ENCODE results near the gene HIGD1A. TPM values are rescaled to one million over a fixed set of nuclear protein-coding genes. Genes with fewer than 3 reads are reported as not detected.

The HIGD1A gene
- polyA plus RNA-seq, 1 donor from 2014 or later, result 350 TPM

GRCh38 chr3:42735019-42735418, 69.3 kb downstream of the HIGD1A start:
- Histone ChIP-seq H3K9me2 (ENCODE audit: insufficient read depth, low read length) (no peaks in the 10 kb centered on the region), H4K20me1 (ENCODE audit: insufficient read depth) (no peaks in the 10 kb centered on the region), H2AFZ (ENCODE audit: low read depth, low read length) (no peak overlapping the region), H3K9ac (ENCODE audit: low read length) (no peak overlapping the region), H3K27me3 (ENCODE audit: insufficient read depth, low read depth, low read length) (no peaks in the 10 kb centered on the region), H3K4me3 (ENCODE audit: low read length) (no peak overlapping the region), H3K4me2 (ENCODE audit: low read length) (no peak overlapping the region), H3K27ac (ENCODE audit: low read length) (no peak overlapping the region), H3K9me3 (ENCODE audit: low read length) (no peaks in the 10 kb centered on the region), H3K36me3 (ENCODE audit: insufficient read depth, low read length) (no peaks in the 10 kb centered on the region), H3F3A (ENCODE audit: insufficient read depth, low read length, poor library complexity, severe bottlenecking) (no peaks in the 10 kb centered on the region), H3K79me2 (replicated peaks; ENCODE audit: insufficient read depth, low read length) (no peaks in the 10 kb centered on the region)
- TF ChIP-seq TAF1 (IDR thresholded peaks at IDR 0.05; ENCODE audit: low read depth) (no peak), CTCF (IDR thresholded peaks at IDR 0.05; ENCODE audit: poor library complexity, severe bottlenecking) (no peak), SMC3 (conservative IDR thresholded peaks at IDR 0.05; ENCODE audit: poor library complexity) (no peak), RAD21 (conservative IDR thresholded peaks at IDR 0.05) (no peak), EZH2 (IDR thresholded peaks at IDR 0.05; ENCODE audit: borderline replicate concordance, insufficient read depth, low read length, poor library complexity, severe bottlenecking) (no peak), REST (IDR thresholded peaks at IDR 0.05; ENCODE audit: borderline replicate concordance) (no peak), MXI1 (conservative IDR thresholded peaks at IDR 0.05; ENCODE audit: poor library complexity, severe bottlenecking) (no peak)

GRCh38 chr3:42734263-42734860, 69.9 kb downstream of the HIGD1A start:
- no peaks in the 10 kb centered on the region for H3K79me2 ChIP-seq (replicated peaks; ENCODE audit: insufficient read depth, low read length)
- H3K9ac ChIP-seq (ENCODE audit: low read length), result no peak overlapping the region

More at GRCh38 chr3:42734263-42734860, 69.9 kb downstream of the HIGD1A start:
- Histone ChIP-seq H2AFZ (ENCODE audit: low read depth, low read length) (no peak overlapping the region), H3K4me2 (ENCODE audit: low read length) (no peak overlapping the region), H3K4me3 (ENCODE audit: low read length) (no peak overlapping the region), H4K20me1 (ENCODE audit: insufficient read depth) (no peaks in the 10 kb centered on the region), H3K9me3 (ENCODE audit: low read length) (no peaks in the 10 kb centered on the region), H3K36me3 (ENCODE audit: insufficient read depth, low read length) (no peaks in the 10 kb centered on the region), H3K9me2 (ENCODE audit: insufficient read depth, low read length) (no peaks in the 10 kb centered on the region), H3F3A (ENCODE audit: insufficient read depth, low read length, poor library complexity, severe bottlenecking) (no peaks in the 10 kb centered on the region), H3K27ac (ENCODE audit: low read length) (no peak overlapping the region), H3K27me3 (ENCODE audit: insufficient read depth, low read depth, low read length) (no peaks in the 10 kb centered on the region)
- TF ChIP-seq EZH2 (IDR thresholded peaks at IDR 0.05; ENCODE audit: borderline replicate concordance, insufficient read depth, low read length, poor library complexity, severe bottlenecking), result no peak
- TF ChIP-seq CTCF (IDR thresholded peaks at IDR 0.05; ENCODE audit: poor library complexity, severe bottlenecking), result no peak
- no peak for TF ChIP-seq TAF1 (IDR thresholded peaks at IDR 0.05; ENCODE audit: low read depth)
- no peak for TF ChIP-seq EP300 (conservative IDR thresholded peaks at IDR 0.05; ENCODE audit: poor library complexity, severe bottlenecking)
- no peak for TF ChIP-seq POLR2AphosphoS5 (IDR thresholded peaks at IDR 0.05)
- TF ChIP-seq RAD21 (conservative IDR thresholded peaks at IDR 0.05), result no peak
- no peak for TF ChIP-seq MXI1 (conservative IDR thresholded peaks at IDR 0.05; ENCODE audit: poor library complexity, severe bottlenecking)
- TF ChIP-seq REST (IDR thresholded peaks at IDR 0.05; ENCODE audit: borderline replicate concordance), result no peak
- TF ChIP-seq SMC3 (conservative IDR thresholded peaks at IDR 0.05; ENCODE audit: poor library complexity), result no peak

All from neural cell (in vitro differentiated cells).